Thymus (tissue), 11 donors: ENCODE measurements around the gene SLC6A18. TPM values are rescaled to one million over a fixed set of nuclear protein-coding genes. Genes with fewer than 3 reads are reported as not detected.

Experiments used
- DNase-seq, 9 donors: peaks; one replicate each; pipeline ENCODE4 v3.0.0-alpha.2; 2013; ENCODE audit warnings: low spot score in 9 of 9, low read depth in 6 of 9, missing footprints in 1 of 9
- H3K27ac ChIP-seq, 2 donors: one replicate each; pipeline ENCODE4 v1.5.1; 2013; ENCODE audit warnings: control low read depth in 1 of 2, low read depth in 1 of 2, low read length in 1 of 2, mild to moderate bottlenecking in 1 of 2, moderate library complexity in 1 of 2
- H3K27me3 ChIP-seq, 2 donors: one replicate each; pipeline ENCODE4 v1.5.1; 2013; ENCODE audit warnings: low read length in 1 of 2; ENCODE audit not compliant: control insufficient read depth in 2 of 2, insufficient read depth in 1 of 2
- H3K36me3 ChIP-seq, 2 donors: one replicate each; pipeline ENCODE4 v1.5.1; 2013; ENCODE audit warnings: low read length in 1 of 2, mild to moderate bottlenecking in 1 of 2, moderate library complexity in 1 of 2; ENCODE audit not compliant: control insufficient read depth in 2 of 2, insufficient read depth in 2 of 2
- H3K4me1 ChIP-seq, 2 donors: one replicate each; pipeline ENCODE4 v1.5.1; 2013; ENCODE audit warnings: low read length in 2 of 2; ENCODE audit not compliant: control insufficient read depth in 2 of 2, insufficient read depth in 2 of 2
- H3K4me3 ChIP-seq, 2 donors: one replicate each; pipeline ENCODE4 v1.5.1; 2013; ENCODE audit warnings: low read length in 2 of 2, control low read depth in 1 of 2, mild to moderate bottlenecking in 1 of 2
- H3K9me3 ChIP-seq, 2 donors: one replicate each; pipeline ENCODE4 v1.5.1; 2013; ENCODE audit warnings: low read length in 1 of 2, mild to moderate bottlenecking in 1 of 2; ENCODE audit not compliant: control insufficient read depth in 2 of 2, insufficient read depth in 1 of 2
- WGBS: extraction: QIAGEN DNeasy Blood & Tissue Kit; methylation state at CpG from one replicate; pipeline ENCODE4 v1.1.7; 2013; 5-methylcytosine and 5-hydroxymethylcytosine counted together
- polyA plus RNA-seq: library from polyadenylated mRNA; stranded (reverse); fragments of 200-250 nt; gene quantifications from one replicate; pipeline ENCODE4 v1.2.3, GENCODE V29; 2013
- total RNA-seq: library from RNA; stranded (reverse); fragments of 120-200 nt; gene quantifications from one replicate; pipeline ENCODE4 v1.2.4, GENCODE V29; 2013
- donor health status: healthy.

The SLC6A18 gene
- total and polyA plus RNA-seq, 2 donors = 0.05 TPM; not detected in 1

GRCh38 chr5:1217596-1218206 lies 7.5 kb upstream of the SLC6A18 start:
- 45% methylated on average over 24 of the region's 24 CpGs for WGBS
- H3K27me3 ChIP-seq = peaks cover 0 to 2% of the 10 kb centered on the region in 2 donors
- DNase-seq = peak in 3 of 9 donors; percentile 46 to 57 (median 49)

GRCh38 chr5:1218351-1219080 lies 6.7 kb upstream of the SLC6A18 start:
- 94% methylated on average over 38 of the region's 38 CpGs for WGBS
- Histone ChIP-seq H3K36me3 (no peaks in the 10 kb centered on the region), H3K9me3 (peaks cover 1 to 14% of the 10 kb centered on the region in 2 donors), H3K27ac (no peak overlapping the region), H3K4me1 (peaks cover 8 to 12% of the 10 kb centered on the region in 2 donors), H3K27me3 (peaks cover 0 to 2% of the 10 kb centered on the region in 2 donors), H3K4me3 (no peak overlapping the region)
- DNase-seq = no peak

More at GRCh38 chr5:1217596-1218206, 7.5 kb upstream of the SLC6A18 start:
- Histone ChIP-seq H3K27ac (no peak overlapping the region), H3K36me3 (no peaks in the 10 kb centered on the region), H3K4me1 (peaks cover 8 to 12% of the 10 kb centered on the region in 2 donors), H3K9me3 (peaks cover 1 to 14% of the 10 kb centered on the region in 2 donors), H3K4me3 (no peak overlapping the region)

GRCh38 chr5:1219098-1219767 lies 5.9 kb upstream of the SLC6A18 start:
- DNase-seq = no peak
- H3K9me3 ChIP-seq = peaks cover 1 to 14% of the 10 kb centered on the region in 2 donors
- no peaks in the 10 kb centered on the region for H3K36me3 ChIP-seq
- H3K27ac ChIP-seq = no peak overlapping the region
- WGBS = 90% methylated on average over 38 of the region's 38 CpGs
- H3K4me1 ChIP-seq = peaks cover 8 to 12% of the 10 kb centered on the region in 2 donors
- no peak overlapping the region for H3K4me3 ChIP-seq
- peaks cover 0 to 5% of the 10 kb centered on the region in 2 donors for H3K27me3 ChIP-seq

- Histone ChIP-seq H3K4me1 (peaks cover 8 to 12% of the 10 kb centered on the region in 2 donors), H3K4me3 (no peak overlapping the region), H3K36me3 (no peaks in the 10 kb centered on the region), H3K27me3 (peaks cover 0 to 5% of the 10 kb centered on the region in 2 donors), H3K9me3 (peaks cover 1 to 14% of the 10 kb centered on the region in 2 donors), H3K27ac (no peak overlapping the region)
- WGBS = 92% methylated on average over 11 of the region's 11 CpGs
- no peak for DNase-seq
Measured at GRCh38 chr5:1219768-1220100, 5.4 kb upstream of the SLC6A18 start.

- Histone ChIP-seq H3K4me3 (no peak overlapping the region), H3K4me1 (peaks cover 8 to 12% of the 10 kb centered on the region in 2 donors), H3K9me3 (peaks cover 1 to 12% of the 10 kb centered on the region in 2 donors), H3K36me3 (no peaks in the 10 kb centered on the region), H3K27me3 (peaks cover 0 to 5% of the 10 kb centered on the region in 2 donors), H3K27ac (no peak overlapping the region)
- WGBS = 97% methylated on average over 9 of the region's 9 CpGs
- DNase-seq = no peak
Measured at GRCh38 chr5:1220351-1220750, 4.8 kb upstream of the SLC6A18 start.

GRCh38 chr5:1220831-1221230 lies 4.3 kb upstream of the SLC6A18 start:
- Histone ChIP-seq H3K36me3 (no peaks in the 10 kb centered on the region), H3K9me3 (peaks cover 0 to 7% of the 10 kb centered on the region in 2 donors), H3K4me3 (no peak overlapping the region), H3K4me1 (peaks cover 8 to 12% of the 10 kb centered on the region in 2 donors), H3K27ac (no peak overlapping the region), H3K27me3 (peaks cover 0 to 8% of the 10 kb centered on the region in 2 donors)
- DNase-seq = no peak
- WGBS = 97% methylated on average over 19 of the region's 19 CpGs

GRCh38 chr5:1221721-1222120 lies 3.5 kb upstream of the SLC6A18 start:
- 96% methylated on average over 10 of the region's 10 CpGs for WGBS
- Histone ChIP-seq H3K9me3 (no peaks in the 10 kb centered on the region), H3K27ac (no peak overlapping the region), H3K36me3 (no peaks in the 10 kb centered on the region), H3K4me1 (peaks cover 8 to 12% of the 10 kb centered on the region in 2 donors), H3K4me3 (no peak overlapping the region), H3K27me3 (peaks cover 0 to 16% of the 10 kb centered on the region in 2 donors)
- no peak for DNase-seq

GRCh38 chr5:1222147-1222546 lies 3.0 kb upstream of the SLC6A18 start:
- no peak overlapping the region for H3K4me3 ChIP-seq
- peaks cover 8 to 12% of the 10 kb centered on the region in 2 donors for H3K4me1 ChIP-seq
- no peak overlapping the region for H3K27ac ChIP-seq
- no peak for DNase-seq
- peaks cover 0 to 18% of the 10 kb centered on the region in 2 donors for H3K27me3 ChIP-seq
- WGBS = 98% methylated on average over 9 of the region's 9 CpGs
- H3K36me3 ChIP-seq = no peaks in the 10 kb centered on the region
- no peaks in the 10 kb centered on the region for H3K9me3 ChIP-seq
